Vagina (tissue), 2 donors: ENCODE measurements around the gene SMIM35. TPM values are rescaled to one million over a fixed set of nuclear protein-coding genes. Genes with fewer than 3 reads are reported as not detected.
A peak's percentile ranks its signal among the peaks of the same experiment; 100 is the strongest.

Experiments used
- DNase-seq, 2 donors: peaks; one replicate each; pipeline ENCODE4 v3.0.0-alpha.2; 2017; ENCODE audit errors: extremely low spot score in 2 of 2
- H3K27ac ChIP-seq: fragments of 200-600 bp; sonication (generic); one replicate; pipeline ENCODE4 v1.5.1; 2019
- H3K27me3 ChIP-seq: fragments of 200-600 bp; sonication (generic); one replicate; pipeline ENCODE4 v1.5.1; 2019
- H3K36me3 ChIP-seq, 2 donors: fragments of 200-600 bp; sonication (generic); one replicate each; pipeline ENCODE4 v1.5.1; 2017 to 2019
- H3K4me1 ChIP-seq: fragments of 200-600 bp; sonication (generic); one replicate; pipeline ENCODE4 v1.5.1; 2019
- H3K4me3 ChIP-seq, 2 donors: fragments of 200-600 bp; sonication (generic); 1 replicate in 1 of 2; 2 replicates in 1 of 2; pipeline ENCODE4 v1.5.1; 2016 to 2019
- H3K9me3 ChIP-seq: fragments of 200-600 bp; sonication (generic); one replicate; pipeline ENCODE4 v1.5.1; 2019
- CTCF ChIP-seq, 3 experiments: fragments of 450-650 bp in 2 of 3; fragments of 200-600 bp in 1 of 3; sonication (generic) in 1 of 3; IDR thresholded peaks; one replicate each; pipeline ENCODE4 v1.5.1; 2017 to 2019; ENCODE audit warnings: antibody characterized with exemption in 3 of 3, mild to moderate bottlenecking in 2 of 3, moderate library complexity in 2 of 3
- POLR2A ChIP-seq, 2 donors: fragments of 450-650 bp; IDR thresholded peaks; one replicate each; pipeline ENCODE4 v1.6.1; 2017; ENCODE audit warnings: antibody characterized with exemption in 2 of 2, mild to moderate bottlenecking in 2 of 2, moderate library complexity in 2 of 2
- POLR2AphosphoS5 ChIP-seq, 2 donors: sonication (generic); formaldehyde crosslinking; IDR thresholded peaks; one replicate each; pipeline ENCODE4 v1.9.0; 2017; ENCODE audit warnings: antibody characterized with exemption in 2 of 2, mild to moderate bottlenecking in 2 of 2, low read depth in 1 of 2; ENCODE audit not compliant: insufficient read depth in 1 of 2
- intact Hi-C: fragments of 100-400 bp; cut with DNase I; formaldehyde crosslinking; loops from one replicate; pipeline ENCODE4 v1.15.1; 2023
- total RNA-seq: library from RNA; depleted of rRNA; stranded (reverse); fragments of >200 nt; gene quantifications from one replicate; pipeline ENCODE4 v1.2.3, GENCODE V29; 2016

The SMIM35 gene
- total RNA-seq, 1 donor from 2014 or later, result not detected

- TF ChIP-seq POLR2A (IDR thresholded peaks at IDR 0.05) (no peak), POLR2AphosphoS5 (IDR thresholded peaks at IDR 0.05; ENCODE audit: insufficient read depth in 1 of 2, low read depth in 1 of 2) (no peak), CTCF (IDR thresholded peaks at IDR 0.05) (no peak)
- Histone ChIP-seq H3K4me1 (no peaks in the 10 kb centered on the region), H3K27me3 (no peaks in the 10 kb centered on the region), H3K36me3 (no peaks in the 10 kb centered on the region), H3K27ac (no peak overlapping the region), H3K4me3 (no peak overlapping the region), H3K9me3 (no peaks in the 10 kb centered on the region)
- intact Hi-C loops, result no loop called here
- no peak for DNase-seq
These were observed 110.3 kb downstream of the SMIM35 start for GRCh38 chr11:117976445-117976844.

- intact Hi-C loops, result no loop called here
- Histone ChIP-seq H3K4me3 (no peak overlapping the region), H3K36me3 (no peaks in the 10 kb centered on the region), H3K27me3 (no peaks in the 10 kb centered on the region), H3K27ac (no peak overlapping the region), H3K9me3 (no peaks in the 10 kb centered on the region), H3K4me1 (no peaks in the 10 kb centered on the region)
- TF ChIP-seq POLR2AphosphoS5 (IDR thresholded peaks at IDR 0.05; ENCODE audit: insufficient read depth in 1 of 2, low read depth in 1 of 2), result no peak
- TF ChIP-seq CTCF (IDR thresholded peaks at IDR 0.05), result no peak
- no peak for TF ChIP-seq POLR2A (IDR thresholded peaks at IDR 0.05)
- DNase-seq, result peak in 1 of 2 donors; percentile 47
These were observed 113.3 kb downstream of the SMIM35 start for GRCh38 chr11:117973503-117973860.

- Histone ChIP-seq H3K36me3 (no peaks in the 10 kb centered on the region), H3K27me3 (no peaks in the 10 kb centered on the region), H3K9me3 (no peaks in the 10 kb centered on the region), H3K4me1 (no peaks in the 10 kb centered on the region), H3K27ac (no peak overlapping the region), H3K4me3 (no peak overlapping the region)
- intact Hi-C loops, result no loop called here
- peak in 1 of 2 donors; percentile 75 for DNase-seq
- TF ChIP-seq POLR2AphosphoS5 (IDR thresholded peaks at IDR 0.05; ENCODE audit: insufficient read depth in 1 of 2, low read depth in 1 of 2), result no peak
- TF ChIP-seq POLR2A (IDR thresholded peaks at IDR 0.05), result no peak
- TF ChIP-seq CTCF (IDR thresholded peaks at IDR 0.05), result no peak
These were observed 113.9 kb downstream of the SMIM35 start for GRCh38 chr11:117972629-117973502.

GRCh38 chr11:117972044-117972443, 114.7 kb downstream of the SMIM35 start:
- intact Hi-C loops, result no loop called here
- no peaks in the 10 kb centered on the region for H3K36me3 ChIP-seq
- no peaks in the 10 kb centered on the region for H3K4me1 ChIP-seq
- no peaks in the 10 kb centered on the region for H3K9me3 ChIP-seq
- TF ChIP-seq POLR2AphosphoS5 (IDR thresholded peaks at IDR 0.05; ENCODE audit: insufficient read depth in 1 of 2, low read depth in 1 of 2) (no peak), POLR2A (IDR thresholded peaks at IDR 0.05) (no peak), CTCF (IDR thresholded peaks at IDR 0.05) (no peak)
- no peak overlapping the region for H3K27ac ChIP-seq
- DNase-seq, result peak in 1 of 2 donors; percentile 58
- no peak overlapping the region for H3K4me3 ChIP-seq
- H3K27me3 ChIP-seq, result no peaks in the 10 kb centered on the region

- TF ChIP-seq POLR2A (IDR thresholded peaks at IDR 0.05), result no peak
- TF ChIP-seq POLR2AphosphoS5 (IDR thresholded peaks at IDR 0.05; ENCODE audit: insufficient read depth in 1 of 2, low read depth in 1 of 2), result no peak
- TF ChIP-seq CTCF (IDR thresholded peaks at IDR 0.05), result no peak
- H3K27ac ChIP-seq, result no peak overlapping the region
- intact Hi-C loops, result no loop called here
- H3K9me3 ChIP-seq, result no peaks in the 10 kb centered on the region
- H3K4me3 ChIP-seq, result no peak overlapping the region
- H3K36me3 ChIP-seq, result no peaks in the 10 kb centered on the region
- no peaks in the 10 kb centered on the region for H3K4me1 ChIP-seq
- no peaks in the 10 kb centered on the region for H3K27me3 ChIP-seq
- DNase-seq, result no peak
These were observed 116.3 kb downstream of the SMIM35 start for GRCh38 chr11:117970400-117971024.
